Gastroesophageal sphincter (tissue), 3 donors: ENCODE measurements around the gene LRRC1.

ENCODE experiments used
- CTCF ChIP-seq, 4 experiments: fragments of 200-600 bp in 2 of 4; fragments of 450-650 bp in 2 of 4; sonication (generic) in 1 of 4; IDR thresholded peaks; one replicate each; pipeline ENCODE4 v1.5.1; 2017 to 2019; ENCODE audit warnings: antibody characterized with exemption in 4 of 4, mild to moderate bottlenecking in 2 of 4, moderate library complexity in 2 of 4
- EP300 ChIP-seq: sonication (generic); formaldehyde crosslinking; IDR thresholded peaks from one replicate; pipeline ENCODE4 v1.6.1; 2017; ENCODE audit warnings: antibody characterized with exemption, mild to moderate bottlenecking
- POLR2AphosphoS5 ChIP-seq: sonication (generic); formaldehyde crosslinking; IDR thresholded peaks from one replicate; pipeline ENCODE4 v1.6.1; 2017; ENCODE audit warnings: antibody characterized with exemption

DNA sequence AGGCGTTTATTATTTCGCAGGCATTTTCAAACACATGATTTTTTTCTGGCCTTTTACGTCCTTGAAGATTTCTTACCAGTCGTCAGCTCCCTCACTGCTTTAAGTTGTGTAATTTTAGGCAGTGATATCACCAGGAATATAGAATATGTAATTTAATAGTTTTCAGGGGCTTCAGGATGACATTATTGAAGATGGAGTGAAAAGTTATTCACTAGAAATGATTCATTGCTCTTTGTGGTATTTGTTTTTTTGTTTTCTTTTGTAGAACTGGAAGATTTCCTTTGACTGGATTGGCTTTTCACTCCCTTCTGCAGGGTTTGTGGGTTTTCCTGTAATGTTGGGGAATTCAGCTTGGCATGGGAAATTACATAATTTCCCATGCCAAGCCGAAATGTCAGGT is 2.0 kb downstream of the LRRC1 start:
- TF ChIP-seq CTCF (IDR thresholded peaks at IDR 0.05) (no peak), EP300 (no peak), POLR2AphosphoS5 (no peak)
